Breast epithelium (tissue), 3 donors: ENCODE results near the gene ITGAL.

Experiments used
- POLR2A ChIP-seq: fragments of 450-650 bp; IDR thresholded peaks from one replicate; pipeline ENCODE4 v1.6.1; 2016; ENCODE audit warnings: antibody characterized with exemption, mild to moderate bottlenecking, moderate library complexity
- POLR2AphosphoS5 ChIP-seq, 3 donors: sonication (generic); formaldehyde crosslinking; IDR thresholded peaks; one replicate each; pipeline ENCODE4 v1.6.1; 2017; ENCODE audit warnings: antibody characterized with exemption in 3 of 3
- TF ChIP-seq, protein P1 (sequence below), 3 donors: fragments of 450-650 bp; IDR thresholded peaks; one replicate each; pipeline ENCODE4 v1.5.1; 2016 to 2017; ENCODE audit warnings: antibody characterized with exemption in 3 of 3, mild to moderate bottlenecking in 3 of 3, moderate library complexity in 3 of 3

DNA sequence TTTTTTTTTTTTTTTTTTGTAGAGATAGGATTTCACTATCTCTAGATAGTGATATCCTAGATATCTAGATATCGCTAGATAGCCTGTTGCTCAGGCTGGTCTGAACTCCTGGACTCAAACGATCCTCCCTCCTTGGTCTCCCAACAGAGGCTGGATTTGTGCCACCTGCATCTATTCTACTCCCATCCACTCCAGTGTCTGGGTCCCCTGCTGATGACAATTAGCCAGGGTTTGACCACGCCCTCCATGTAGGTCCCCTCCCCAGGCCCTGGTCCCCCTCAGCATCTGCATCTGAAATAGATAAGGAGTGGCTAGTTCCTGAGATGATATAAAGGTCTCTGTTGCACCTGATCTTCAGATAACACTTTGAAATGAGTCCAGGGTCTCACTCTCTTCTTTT, 96.7 kb downstream of the ITGAL start:
- TF ChIP-seq, protein P1, sequence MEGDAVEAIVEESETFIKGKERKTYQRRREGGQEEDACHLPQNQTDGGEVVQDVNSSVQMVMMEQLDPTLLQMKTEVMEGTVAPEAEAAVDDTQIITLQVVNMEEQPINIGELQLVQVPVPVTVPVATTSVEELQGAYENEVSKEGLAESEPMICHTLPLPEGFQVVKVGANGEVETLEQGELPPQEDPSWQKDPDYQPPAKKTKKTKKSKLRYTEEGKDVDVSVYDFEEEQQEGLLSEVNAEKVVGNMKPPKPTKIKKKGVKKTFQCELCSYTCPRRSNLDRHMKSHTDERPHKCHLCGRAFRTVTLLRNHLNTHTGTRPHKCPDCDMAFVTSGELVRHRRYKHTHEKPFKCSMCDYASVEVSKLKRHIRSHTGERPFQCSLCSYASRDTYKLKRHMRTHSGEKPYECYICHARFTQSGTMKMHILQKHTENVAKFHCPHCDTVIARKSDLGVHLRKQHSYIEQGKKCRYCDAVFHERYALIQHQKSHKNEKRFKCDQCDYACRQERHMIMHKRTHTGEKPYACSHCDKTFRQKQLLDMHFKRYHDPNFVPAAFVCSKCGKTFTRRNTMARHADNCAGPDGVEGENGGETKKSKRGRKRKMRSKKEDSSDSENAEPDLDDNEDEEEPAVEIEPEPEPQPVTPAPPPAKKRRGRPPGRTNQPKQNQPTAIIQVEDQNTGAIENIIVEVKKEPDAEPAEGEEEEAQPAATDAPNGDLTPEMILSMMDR (IDR thresholded peaks at IDR 0.05) = no peak
- no peak for TF ChIP-seq POLR2AphosphoS5 (IDR thresholded peaks at IDR 0.05)
- TF ChIP-seq POLR2A = no peak
